Measurements from ENCODE around the gene WRNIP1.

WRNIP1 gene

GRCh38 chr6:2827142-2827541 is 61.9 kb downstream of the WRNIP1 start:
- intact Hi-C loops (cut with DNase I) = no loop called here
- no peak for DNase-seq

- no peak for DNase-seq
Measured at GRCh38 chr6:2828629-2829028, 63.4 kb downstream of the WRNIP1 start.

GRCh38 chr6:2829253-2829652 is 64.1 kb downstream of the WRNIP1 start:
- DNase-seq = no peak
- intact Hi-C loops (cut with DNase I) = no loop called here

More at GRCh38 chr6:2828629-2829028, 63.4 kb downstream of the WRNIP1 start:
- intact Hi-C loops (cut with DNase I) = no loop called here

GRCh38 chr6:2830183-2830582 is 65.0 kb downstream of the WRNIP1 start:
- intact Hi-C loops (cut with DNase I) = loop anchor here (10.0 kb wide), 1 partner anchor 55 kb away; no protein-coding TSS in a partner anchor
- no peak for DNase-seq

GRCh38 chr6:2831392-2831791 is 66.2 kb downstream of the WRNIP1 start:
- no peak for DNase-seq
- intact Hi-C loops (cut with DNase I) = loop anchor here (10.0 kb wide), 1 partner anchor 57 kb away; no protein-coding TSS in a partner anchor

GRCh38 chr6:2834262-2834661 is 69.1 kb downstream of the WRNIP1 start:
- intact Hi-C loops (cut with DNase I) = loop anchor here (10.0 kb wide), 1 partner anchor 59 kb away; no protein-coding TSS in a partner anchor
- DNase-seq = no peak
